Common myeloid progenitor, CD34-positive (primary cell): Measurements from ENCODE around the gene KCNJ10. TPM values are rescaled to one million over a fixed set of nuclear protein-coding genes. Genes with fewer than 3 reads are reported as not detected.

Experiments used
- CTCF ChIA-PET: fragments of 350-600 bp; sonication (Branson Sonifier 250); formaldehyde crosslinking; loops from one replicate; lab custom pipeline; 2021; ENCODE audit warnings: antibody characterized with exemption; lab: Charles Lee
- POLR2A ChIA-PET: fragments of 350-600 bp; sonication (Branson Sonifier 250); formaldehyde crosslinking; loops from one replicate; lab custom pipeline; 2021; ENCODE audit warnings: antibody characterized with exemption; lab: Charles Lee
- DNase-seq, 3 donors: peaks; one replicate each; pipeline versions ENCODE4 v3.0.0 to v3.0.0-alpha.2; 2013
- H3K27ac ChIP-seq, 2 experiments: 1 replicate in 1 of 2; 2 replicates in 1 of 2; pipeline ENCODE4 v1.7.0; 2013; ENCODE audit warnings: inconsistent platforms in 2 of 2, low read length in 2 of 2, mild to moderate bottlenecking in 2 of 2, low read depth in 1 of 2, moderate library complexity in 1 of 2; ENCODE audit not compliant: severe bottlenecking in 2 of 2, insufficient read depth in 1 of 2, poor library complexity in 1 of 2
- H3K27me3 ChIP-seq, 5 experiments: replicated peaks in 2 of 5; 1 replicate in 3 of 5; 2 replicates in 2 of 5; pipeline versions ENCODE4 v1.6.1 to v1.7.0; 2013; ENCODE audit warnings: low read length in 4 of 5, mild to moderate bottlenecking in 2 of 5, moderate library complexity in 2 of 5, inconsistent platforms in 1 of 5; ENCODE audit not compliant: insufficient read depth in 5 of 5, control insufficient read depth in 4 of 5
- H3K36me3 ChIP-seq, 4 experiments: 1 replicate in 2 of 4; 2 replicates in 2 of 4; pipeline versions ENCODE4 v1.6.1 to v1.7.0; 2013; ENCODE audit warnings: low read length in 3 of 4, control low read depth in 1 of 4, mild to moderate bottlenecking in 1 of 4; ENCODE audit not compliant: control insufficient read depth in 4 of 4, insufficient read depth in 4 of 4
- H3K4me1 ChIP-seq, 4 experiments: 1 replicate in 3 of 4; 2 replicates in 1 of 4; pipeline versions ENCODE4 v1.6.1 to v1.7.1; 2013; ENCODE audit warnings: low read length in 3 of 4, mild to moderate bottlenecking in 3 of 4, control low read depth in 1 of 4, inconsistent platforms in 1 of 4, moderate library complexity in 1 of 4; ENCODE audit not compliant: control insufficient read depth in 4 of 4, insufficient read depth in 4 of 4; ENCODE audit errors: control extremely low read depth in 1 of 4
- H3K4me3 ChIP-seq, 7 experiments: 1 replicate in 4 of 7; 2 replicates in 3 of 7; pipeline versions ENCODE4 v1.5.1 to v1.7.0; 2013; ENCODE audit warnings: mild to moderate bottlenecking in 7 of 7, low read length in 6 of 7, moderate library complexity in 6 of 7, inconsistent platforms in 2 of 7, low read depth in 2 of 7, control low read depth in 1 of 7; ENCODE audit not compliant: insufficient read depth in 4 of 7, control insufficient read depth in 1 of 7; ENCODE audit errors: extremely low read depth in 1 of 7
- H3K9me3 ChIP-seq, 5 experiments: 1 replicate in 4 of 5; 2 replicates in 1 of 5; pipeline versions ENCODE4 v1.6.1 to v1.7.1; 2013; ENCODE audit warnings: low read length in 4 of 5, mild to moderate bottlenecking in 2 of 5, inconsistent platforms in 1 of 5, low read depth in 1 of 5, moderate library complexity in 1 of 5; ENCODE audit not compliant: control insufficient read depth in 4 of 5, insufficient read depth in 2 of 5; ENCODE audit errors: control extremely low read depth in 1 of 5
- WGBS: methylation state at CpG from one replicate; pipeline ENCODE4 v1.1.5; 2013; ENCODE audit not compliant: insufficient coverage; 5-methylcytosine and 5-hydroxymethylcytosine counted together
- polyA plus RNA-seq: library from polyadenylated mRNA; unstranded; fragments of 120-200 nt; gene quantifications from one replicate; pipeline ENCODE4 v1.2.1, GENCODE V29; 2013

The KCNJ10 gene
- 0.15 TPM for polyA plus RNA-seq

- no peaks in the 10 kb centered on the region for H3K9me3 ChIP-seq
- no peak within 1 kb of the TSS for H3K27ac ChIP-seq
- H3K27me3 ChIP-seq = peaks cover 6 to 30% (median 23%) of the 10 kb centered on the region in 5 experiments
- ChIA-PET POLR2A (no interaction called here), CTCF (interaction anchor here (1.0 to 6.3 kb wide), 5 partner anchors 10 to 222 kb away, joined by 3 to 42 read pairs (median 3); partner anchors contain the start of gene KCNJ9)
- no peak for DNase-seq
- peak within 1 kb of the TSS; percentile 32 to 93 (median 77) for H3K4me3 ChIP-seq
- 9% methylated on average over 18 of the region's 32 CpGs for WGBS
- peaks cover 6 to 13% (median 8%) of the 10 kb centered on the region in 4 experiments for H3K4me1 ChIP-seq
- H3K36me3 ChIP-seq = no peaks in the 10 kb centered on the region
These were observed at the start of gene KCNJ10 for GRCh38 chr1:160069460-160070231. KCNJ10 (minus strand) TSS chr1:160070160; CDS start chr1:160042532, 27,628 bp downstream.

- H3K4me1 ChIP-seq = peaks cover 0 to 8% (median 0%) of the 10 kb centered on the region in 4 experiments
- WGBS = 100% methylated on average over 1 of the region's 3 CpGs
- no peaks in the 10 kb centered on the region for H3K9me3 ChIP-seq
- no peak overlapping the region for H3K4me3 ChIP-seq
- H3K36me3 ChIP-seq = no peaks in the 10 kb centered on the region
- CTCF ChIA-PET = no interaction called here
- no peak for DNase-seq
- peaks cover 0 to 2% (median 0%) of the 10 kb centered on the region in 5 experiments for H3K27me3 ChIP-seq
- POLR2A ChIA-PET = interaction anchor here (1.0 kb wide), 1 partner anchor 14 kb away, joined by 3 read pairs; no protein-coding TSS in a partner anchor
- no peak overlapping the region for H3K27ac ChIP-seq
These were observed 49.0 kb upstream of the KCNJ10 start for GRCh38 chr1:160118928-160119327.

- H3K4me1 ChIP-seq = peaks cover 0 to 8% (median 0%) of the 10 kb centered on the region in 4 experiments
- 78% methylated on average over 4 of the region's 8 CpGs for WGBS
- H3K27ac ChIP-seq = no peak overlapping the region
- DNase-seq = no peak
- no peaks in the 10 kb centered on the region for H3K36me3 ChIP-seq
- no peak overlapping the region for H3K4me3 ChIP-seq
- H3K9me3 ChIP-seq = no peaks in the 10 kb centered on the region
- POLR2A ChIA-PET = interaction anchor here (1.0 kb wide), 1 partner anchor 13 kb away, joined by 3 read pairs; no protein-coding TSS in a partner anchor
- CTCF ChIA-PET = interaction anchor here (1.0 to 2.1 kb wide), 4 partner anchors 13 to 237 kb away, joined by 3 to 6 read pairs (median 4); no protein-coding TSS in a partner anchor
- peaks cover 0 to 2% (median 0%) of the 10 kb centered on the region in 5 experiments for H3K27me3 ChIP-seq
These were observed 47.8 kb upstream of the KCNJ10 start for GRCh38 chr1:160117709-160118183.

- no peak overlapping the region for H3K4me3 ChIP-seq
- H3K36me3 ChIP-seq = no peaks in the 10 kb centered on the region
- H3K27me3 ChIP-seq = peaks cover 0 to 2% (median 0%) of the 10 kb centered on the region in 5 experiments
- DNase-seq = no peak
- POLR2A ChIA-PET = no interaction called here
- H3K9me3 ChIP-seq = no peaks in the 10 kb centered on the region
- WGBS = no CpG with 5 or more reads among the region's 1 CpG
- no peak overlapping the region for H3K27ac ChIP-seq
- CTCF ChIA-PET = interaction anchor here (0.8 to 2.1 kb wide), 5 partner anchors 12 to 238 kb away, joined by 3 to 5 read pairs (median 4); no protein-coding TSS in a partner anchor
- H3K4me1 ChIP-seq = peaks cover 0 to 8% (median 0%) of the 10 kb centered on the region in 4 experiments
These were observed 47.3 kb upstream of the KCNJ10 start for GRCh38 chr1:160117300-160117699.

- WGBS = 84% methylated on average over 10 of the region's 12 CpGs
- no peak for DNase-seq
- no peak overlapping the region for H3K4me3 ChIP-seq
- CTCF ChIA-PET = interaction anchor here (0.8 to 2.1 kb wide), 5 partner anchors 11 to 239 kb away, joined by 3 to 5 read pairs (median 4); no protein-coding TSS in a partner anchor
- H3K9me3 ChIP-seq = no peaks in the 10 kb centered on the region
- no peaks in the 10 kb centered on the region for H3K36me3 ChIP-seq
- H3K27ac ChIP-seq = no peak overlapping the region
- POLR2A ChIA-PET = no interaction called here
- peaks cover 0 to 8% (median 0%) of the 10 kb centered on the region in 4 experiments for H3K4me1 ChIP-seq
- peaks cover 0 to 2% (median 0%) of the 10 kb centered on the region in 5 experiments for H3K27me3 ChIP-seq
These were observed 46.6 kb upstream of the KCNJ10 start for GRCh38 chr1:160116283-160117147.

- 74% methylated on average over 12 of the region's 16 CpGs for WGBS
- POLR2A ChIA-PET = no interaction called here
- peaks cover 0 to 8% (median 0%) of the 10 kb centered on the region in 4 experiments for H3K4me1 ChIP-seq
- H3K9me3 ChIP-seq = no peaks in the 10 kb centered on the region
- H3K36me3 ChIP-seq = no peaks in the 10 kb centered on the region
- DNase-seq = no peak
- CTCF ChIA-PET = no interaction called here
- peaks cover 0 to 2% (median 0%) of the 10 kb centered on the region in 5 experiments for H3K27me3 ChIP-seq
- no peak within 1 kb of the TSS for H3K4me3 ChIP-seq
- no peak within 1 kb of the TSS for H3K27ac ChIP-seq
These were observed 45.8 kb upstream of the KCNJ10 start, which contains the start of gene ATP1A2 for GRCh38 chr1:160115545-160116282. ATP1A2 (plus strand) TSS chr1:160115759; CDS start chr1:160115862, 103 bp downstream.
